Gastrocnemius medialis (tissue), 4 donors: Measurements from ENCODE around the gene MIPOL1. TPM values are rescaled to one million over a fixed set of nuclear protein-coding genes. Genes with fewer than 3 reads are reported as not detected.

Source experiments
- ATAC-seq, 2 donors: fragments of 150-250 bp; one replicate each; pipeline ENCODE4 v1.9.1; 2016
- DNase-seq, 2 donors: peaks; one replicate each; pipeline ENCODE4 v3.0.0-alpha.2; 2019
- H3K27ac ChIP-seq, 4 donors: fragments of 200-600 bp; sonication (generic); 1 replicate in 1 of 4; 2 replicates in 3 of 4; pipeline ENCODE4 v1.5.1; 2016 to 2018; ENCODE audit warnings: mild to moderate bottlenecking in 2 of 4, moderate library complexity in 1 of 4
- H3K27me3 ChIP-seq, 3 donors: fragments of 200-600 bp; sonication (generic) in 2 of 3; 1 replicate in 1 of 3; 2 replicates in 2 of 3; pipeline versions ENCODE4 v1.5.1 to v1.6.0; 2016 to 2019; ENCODE audit warnings: mild to moderate bottlenecking in 1 of 3, moderate library complexity in 1 of 3
- H3K36me3 ChIP-seq, 2 donors: fragments of 200-600 bp; sonication (generic) in 1 of 2; one replicate each; pipeline ENCODE4 v1.5.1; 2017 to 2018
- H3K4me1 ChIP-seq, 2 donors: fragments of 200-600 bp; sonication (generic) in 1 of 2; one replicate each; pipeline ENCODE4 v1.5.1; 2016 to 2017; ENCODE audit warnings: mild to moderate bottlenecking in 2 of 2
- H3K4me3 ChIP-seq, 4 donors: fragments of 200-600 bp; sonication (generic) in 3 of 4; 1 replicate in 1 of 4; 2 replicates in 3 of 4; pipeline ENCODE4 v1.5.1; 2016 to 2019; ENCODE audit warnings: mild to moderate bottlenecking in 2 of 4
- H3K9me3 ChIP-seq, 3 donors: fragments of 200-600 bp; sonication (generic) in 2 of 3; 1 replicate in 1 of 3; 2 replicates in 2 of 3; pipeline ENCODE4 v1.5.1; 2016 to 2019
- CTCF ChIP-seq, 5 experiments: fragments of 450-650 bp in 3 of 5; fragments of 200-600 bp in 2 of 5; sonication (generic) in 2 of 5; IDR thresholded peaks in 4 of 5; conservative IDR thresholded peaks in 1 of 5; 1 replicate in 4 of 5; 2 replicates in 1 of 5; pipeline ENCODE4 v1.5.1; 2016 to 2019; ENCODE audit warnings: antibody characterized with exemption in 5 of 5, mild to moderate bottlenecking in 3 of 5, moderate library complexity in 3 of 5
- POLR2A ChIP-seq, 2 donors: fragments of 450-650 bp; IDR thresholded peaks; one replicate each; pipeline ENCODE4 v1.6.1; 2017; ENCODE audit warnings: antibody characterized with exemption in 2 of 2, mild to moderate bottlenecking in 2 of 2, moderate library complexity in 2 of 2
- in situ Hi-C, 4 donors: fragments of 200-750 bp; cut with MboI; loops; one replicate each; pipeline versions ENCODE4 v1.15.0 to v1.8.0; 2017; ENCODE audit warnings: low sequenced_read_pairs in 4 of 4
- intact Hi-C: fragments of 100-400 bp; cut with DNase I; formaldehyde crosslinking; loops from one replicate; pipeline ENCODE4 v1.15.1; 2023; ENCODE audit warnings: low total_unique reads
- total RNA-seq, 4 donors: library from RNA; depleted of rRNA; stranded (reverse); fragments of >200 nt; gene quantifications; one replicate each; pipeline versions ENCODE4 v1.1.0 to v1.2.3, GENCODE V29; 2016

Gene MIPOL1
- total RNA-seq, 4 donors from 2014 or later: 3.1 to 13.7 (median 4.1) TPM

- no peak for ATAC-seq
- no peak for DNase-seq
- H3K36me3 ChIP-seq: no peaks in the 10 kb centered on the region
- H3K4me1 ChIP-seq: no peaks in the 10 kb centered on the region
- intact Hi-C loops: no loop called here
- H3K27ac ChIP-seq: no peak overlapping the region
- no peaks in the 10 kb centered on the region for H3K9me3 ChIP-seq
- no peaks in the 10 kb centered on the region for H3K27me3 ChIP-seq
- H3K4me3 ChIP-seq: no peak overlapping the region
- in situ Hi-C loops: loop anchor here in 1 of 4 donors (25.0 kb wide), 1 partner anchor 650 kb away; no protein-coding TSS in a partner anchor
- no peak for TF ChIP-seq POLR2A (IDR thresholded peaks at IDR 0.05)
Measured at GRCh38 chr14:37237735-37238200, 40.0 kb downstream of the MIPOL1 start.

- Histone ChIP-seq H3K36me3 (no peaks in the 10 kb centered on the region), H3K9me3 (no peaks in the 10 kb centered on the region), H3K4me3 (no peak overlapping the region), H3K27ac (no peak overlapping the region), H3K27me3 (no peaks in the 10 kb centered on the region), H3K4me1 (no peaks in the 10 kb centered on the region)
- DNase-seq (no peak), ATAC-seq (no peak)
- intact Hi-C loops: no loop called here
- in situ Hi-C loops: loop anchor here in 1 of 4 donors (25.0 kb wide), 1 partner anchor 646 kb away; no protein-coding TSS in a partner anchor
- TF ChIP-seq CTCF (IDR thresholded peaks at IDR 0.05 in 4 of 5, conservative IDR thresholded peaks at IDR 0.05 in 1 of 5) (no peak), POLR2A (IDR thresholded peaks at IDR 0.05) (no peak)
Measured at GRCh38 chr14:37241198-37241597, 43.5 kb downstream of the MIPOL1 start.

GRCh38 chr14:37246427-37246829, 48.7 kb downstream of the MIPOL1 start:
- DNase-seq: no peak
- H3K4me1 ChIP-seq: no peaks in the 10 kb centered on the region
- H3K27ac ChIP-seq: no peak overlapping the region
- no peaks in the 10 kb centered on the region for H3K36me3 ChIP-seq
- intact Hi-C loops: loop anchor here (5.0 kb wide), 1 partner anchor 626 kb away; no protein-coding TSS in a partner anchor
- H3K27me3 ChIP-seq: no peaks in the 10 kb centered on the region
- H3K9me3 ChIP-seq: no peaks in the 10 kb centered on the region
- in situ Hi-C loops: loop anchor here in 1 of 4 donors (25.0 kb wide), 1 partner anchor 641 kb away; no protein-coding TSS in a partner anchor
- no peak for ATAC-seq
- H3K4me3 ChIP-seq: no peak overlapping the region
- TF ChIP-seq POLR2A (IDR thresholded peaks at IDR 0.05) (no peak), CTCF (IDR thresholded peaks at IDR 0.05 in 4 of 5, conservative IDR thresholded peaks at IDR 0.05 in 1 of 5) (peak in 4 of 5 experiments; percentile 39 to 68 (median 61))

GRCh38 chr14:37247791-37248461, 50.2 kb downstream of the MIPOL1 start:
- no peak for DNase-seq
- Histone ChIP-seq H3K4me1 (no peaks in the 10 kb centered on the region), H3K4me3 (no peak overlapping the region), H3K27me3 (no peaks in the 10 kb centered on the region), H3K27ac (no peak overlapping the region), H3K36me3 (no peaks in the 10 kb centered on the region), H3K9me3 (no peaks in the 10 kb centered on the region)
- intact Hi-C loops (loop anchor here (5.0 kb wide), 1 partner anchor 624 kb away; no protein-coding TSS in a partner anchor), in situ Hi-C loops (loop anchor here in 1 of 4 donors (25.0 kb wide), 1 partner anchor 639 kb away; no protein-coding TSS in a partner anchor)
- no peak for ATAC-seq
- TF ChIP-seq POLR2A (IDR thresholded peaks at IDR 0.05): no peak
- TF ChIP-seq CTCF (IDR thresholded peaks at IDR 0.05 in 4 of 5, conservative IDR thresholded peaks at IDR 0.05 in 1 of 5): no peak

- DNase-seq (no peak), ATAC-seq (no peak)
- in situ Hi-C loops (loop anchor here in 2 of 4 donors (5.0 to 25.0 kb wide), 2 partner anchors 631 to 636 kb away; no protein-coding TSS in a partner anchor), intact Hi-C loops (no loop called here)
- Histone ChIP-seq H3K27me3 (no peaks in the 10 kb centered on the region), H3K4me1 (no peaks in the 10 kb centered on the region), H3K27ac (no peak overlapping the region), H3K36me3 (no peaks in the 10 kb centered on the region), H3K4me3 (no peak overlapping the region), H3K9me3 (no peaks in the 10 kb centered on the region)
- TF ChIP-seq CTCF (IDR thresholded peaks at IDR 0.05 in 4 of 5, conservative IDR thresholded peaks at IDR 0.05 in 1 of 5) (no peak), POLR2A (IDR thresholded peaks at IDR 0.05) (no peak)
Measured at GRCh38 chr14:37251775-37252174, 54.0 kb downstream of the MIPOL1 start.
